AG08396 (cell line): ENCODE data around the gene TCHH.
"Not testable (repeated sequence)": the region's sequence is repeated elsewhere in the genome, so short reads cannot be mapped to it uniquely, and the experiment has no call there.

Experiments used
- DNase-seq: peaks from one replicate; pipeline ENCODE4 v3.0.0; 2012; ENCODE audit warnings: low spot score, mixed read lengths

The TCHH gene, protein sequence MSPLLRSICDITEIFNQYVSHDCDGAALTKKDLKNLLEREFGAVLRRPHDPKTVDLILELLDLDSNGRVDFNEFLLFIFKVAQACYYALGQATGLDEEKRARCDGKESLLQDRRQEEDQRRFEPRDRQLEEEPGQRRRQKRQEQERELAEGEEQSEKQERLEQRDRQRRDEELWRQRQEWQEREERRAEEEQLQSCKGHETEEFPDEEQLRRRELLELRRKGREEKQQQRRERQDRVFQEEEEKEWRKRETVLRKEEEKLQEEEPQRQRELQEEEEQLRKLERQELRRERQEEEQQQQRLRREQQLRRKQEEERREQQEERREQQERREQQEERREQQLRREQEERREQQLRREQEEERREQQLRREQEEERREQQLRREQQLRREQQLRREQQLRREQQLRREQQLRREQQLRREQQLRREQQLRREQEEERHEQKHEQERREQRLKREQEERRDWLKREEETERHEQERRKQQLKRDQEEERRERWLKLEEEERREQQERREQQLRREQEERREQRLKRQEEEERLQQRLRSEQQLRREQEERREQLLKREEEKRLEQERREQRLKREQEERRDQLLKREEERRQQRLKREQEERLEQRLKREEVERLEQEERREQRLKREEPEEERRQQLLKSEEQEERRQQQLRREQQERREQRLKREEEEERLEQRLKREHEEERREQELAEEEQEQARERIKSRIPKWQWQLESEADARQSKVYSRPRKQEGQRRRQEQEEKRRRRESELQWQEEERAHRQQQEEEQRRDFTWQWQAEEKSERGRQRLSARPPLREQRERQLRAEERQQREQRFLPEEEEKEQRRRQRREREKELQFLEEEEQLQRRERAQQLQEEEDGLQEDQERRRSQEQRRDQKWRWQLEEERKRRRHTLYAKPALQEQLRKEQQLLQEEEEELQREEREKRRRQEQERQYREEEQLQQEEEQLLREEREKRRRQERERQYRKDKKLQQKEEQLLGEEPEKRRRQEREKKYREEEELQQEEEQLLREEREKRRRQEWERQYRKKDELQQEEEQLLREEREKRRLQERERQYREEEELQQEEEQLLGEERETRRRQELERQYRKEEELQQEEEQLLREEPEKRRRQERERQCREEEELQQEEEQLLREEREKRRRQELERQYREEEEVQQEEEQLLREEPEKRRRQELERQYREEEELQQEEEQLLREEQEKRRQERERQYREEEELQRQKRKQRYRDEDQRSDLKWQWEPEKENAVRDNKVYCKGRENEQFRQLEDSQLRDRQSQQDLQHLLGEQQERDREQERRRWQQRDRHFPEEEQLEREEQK (N-terminal part only)

DNA sequence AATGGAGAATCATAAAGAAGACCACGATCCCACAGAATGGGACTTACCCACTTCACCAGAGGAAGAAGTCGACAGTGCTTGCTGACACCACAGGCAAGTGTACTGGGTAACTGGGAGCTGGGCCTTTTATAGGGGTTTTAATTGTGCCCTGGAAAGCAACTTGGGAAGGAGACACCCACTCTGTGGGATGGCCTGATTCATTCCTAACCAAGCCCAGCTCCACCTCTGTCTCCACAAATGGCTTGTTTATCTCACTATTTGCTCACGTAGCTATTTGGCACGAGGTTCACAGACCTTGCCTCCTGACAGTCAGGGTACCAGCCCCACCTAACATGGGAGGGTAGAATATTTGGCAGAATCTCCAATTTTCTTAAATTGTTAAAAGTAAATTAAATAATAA, at the start of gene TCHH:
Gene TCHH (minus strand): TSS at position 101 of the 400 bp plus-strand sequence. CDS start 1,364 bp downstream, outside the sequence.
- no peak for DNase-seq

DNA sequence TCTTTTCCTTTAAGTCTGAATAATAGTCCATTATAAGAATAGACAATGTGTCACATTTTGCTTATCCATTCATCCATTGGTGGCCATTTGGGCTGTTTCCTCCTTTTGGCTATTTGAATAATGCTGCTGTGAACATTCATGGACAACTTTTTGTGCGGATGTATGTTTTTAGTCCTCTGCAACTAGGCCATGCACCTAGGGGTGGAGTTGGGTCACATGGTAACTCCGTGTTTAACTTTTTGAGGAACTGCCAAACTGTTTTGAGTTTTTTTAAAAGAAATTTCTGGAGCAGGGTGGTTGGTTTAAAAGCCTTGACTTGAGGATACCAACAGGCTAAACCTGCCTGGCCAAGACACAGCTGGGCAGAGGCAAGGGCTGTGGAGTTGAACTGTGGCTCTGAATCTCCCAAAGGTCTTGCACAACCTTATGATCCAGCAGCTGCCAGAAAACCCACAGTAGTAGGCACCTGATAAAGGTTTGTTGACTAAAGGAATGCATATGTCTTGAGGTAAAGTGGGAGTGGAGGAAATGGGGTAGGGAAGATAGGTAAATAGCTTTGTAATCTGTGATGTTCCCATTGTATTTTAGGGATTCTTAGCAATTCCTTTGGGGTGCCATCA, 49.4 kb upstream of the TCHH start:
- DNase-seq: no peak

DNA sequence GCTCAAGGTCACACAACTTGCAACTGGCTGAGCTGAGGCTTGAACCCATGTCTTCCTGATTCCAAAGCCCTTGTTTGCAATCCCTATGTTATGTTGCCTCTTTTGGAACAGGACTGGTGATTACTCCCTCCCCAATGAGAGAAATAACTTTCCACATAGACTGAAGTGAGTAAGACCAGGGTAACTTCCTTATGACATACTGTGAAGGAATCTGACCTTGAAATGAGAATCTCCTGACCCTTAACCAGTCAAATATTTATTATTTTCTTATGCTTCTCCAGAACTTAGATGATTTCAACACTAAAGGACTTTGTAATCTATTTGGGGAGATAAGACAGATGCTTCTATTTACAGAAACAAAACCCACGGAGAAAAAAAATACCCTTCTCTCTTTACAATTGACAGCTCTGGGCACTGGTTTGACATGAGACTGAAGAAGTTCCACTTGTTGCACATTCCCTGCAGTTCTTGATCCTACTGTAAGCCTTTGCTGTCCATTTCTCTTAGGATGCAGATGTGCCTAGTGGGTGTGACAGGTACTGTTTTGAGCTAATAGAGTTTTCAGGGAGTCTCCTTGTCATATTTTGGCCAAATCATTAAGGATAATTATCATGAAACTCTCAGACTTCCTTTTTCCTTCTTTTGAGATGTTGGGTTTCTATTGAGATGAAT, 47.7 kb upstream of the TCHH start:
- peak; percentile 58 for DNase-seq

DNA sequence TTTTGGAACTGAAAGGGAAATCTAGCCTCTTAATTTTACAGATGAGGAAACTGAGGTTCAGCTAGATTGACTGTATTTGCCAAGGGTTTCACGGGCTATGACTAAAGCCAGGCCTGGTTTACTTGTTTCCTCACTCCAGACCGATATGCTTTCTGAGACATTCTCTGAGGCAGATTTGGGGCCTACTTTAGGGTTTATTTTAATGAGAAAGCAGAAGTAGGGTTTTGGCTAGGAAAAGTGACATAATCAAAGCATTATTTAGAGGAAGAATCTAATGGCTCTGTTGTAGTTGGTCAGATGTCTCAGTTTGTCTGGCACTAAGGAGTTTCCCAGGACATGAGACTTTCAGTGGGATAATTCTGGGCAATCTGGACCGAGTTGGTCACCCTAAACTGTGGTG, 45.3 kb upstream of the TCHH start:
- no peak for DNase-seq

DNA sequence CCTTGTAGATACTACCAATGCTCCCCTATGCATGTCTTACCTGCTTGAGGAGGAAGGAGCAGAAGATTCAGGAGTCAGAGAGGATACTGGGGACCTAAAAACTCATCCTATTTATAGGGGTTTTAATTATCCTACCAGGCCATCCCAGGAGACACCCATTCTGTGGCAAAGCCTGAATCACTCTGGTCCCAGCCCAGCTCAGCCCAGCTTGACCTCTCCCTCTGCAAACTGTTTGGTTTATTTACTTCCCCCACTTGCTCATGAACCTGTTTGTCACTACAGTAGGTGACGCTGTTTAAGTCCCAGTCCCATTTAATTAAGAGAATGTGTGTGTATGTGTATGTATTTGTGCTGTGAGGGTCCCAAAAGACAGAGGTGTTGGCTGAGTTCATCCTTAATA, 43.9 kb upstream of the TCHH start, which contains the start of gene RPTN:
Gene RPTN (minus strand): TSS at position 85 of the 400 bp plus-strand sequence. CDS start 1,339 bp downstream, outside the sequence.
- DNase-seq: no peak

DNA sequence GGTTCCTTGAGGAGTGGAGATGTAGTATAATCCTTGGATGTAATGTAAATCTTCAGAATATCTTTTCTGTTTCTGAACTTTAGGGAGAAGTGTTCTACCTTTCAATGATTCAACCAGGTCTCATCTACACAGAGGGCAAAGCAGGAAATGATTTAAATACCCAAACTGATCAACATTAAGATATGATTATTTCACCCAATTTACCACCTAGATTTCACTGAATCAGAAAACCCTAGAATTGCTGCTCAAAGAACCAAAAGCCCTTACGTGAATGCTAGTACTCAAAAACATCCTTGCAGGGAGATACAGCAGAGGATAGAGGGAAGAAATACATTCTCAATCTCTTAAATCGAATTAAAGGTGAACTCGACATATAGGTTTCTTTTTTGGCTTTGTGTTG, 38.8 kb upstream of the TCHH start:
- no peak for DNase-seq

DNA sequence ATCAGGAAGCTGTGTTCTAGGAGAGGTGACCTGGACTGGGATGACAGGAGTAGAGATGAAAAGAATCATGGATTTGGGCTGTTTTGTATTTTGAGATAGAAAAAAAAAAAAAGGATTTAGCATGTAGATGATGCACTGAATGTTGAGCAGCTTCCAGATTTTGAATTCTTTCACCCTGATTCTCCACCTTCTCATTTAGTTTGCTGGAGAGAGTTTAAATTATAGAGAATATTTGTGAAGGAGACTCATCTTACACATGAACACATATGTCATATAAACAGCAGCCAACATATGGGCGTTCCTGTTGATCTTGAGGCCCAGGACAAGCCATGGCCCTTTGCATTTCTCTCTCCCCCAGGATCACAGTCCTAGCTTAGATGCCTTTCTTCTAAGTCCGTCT, 36.4 kb upstream of the TCHH start:
- DNase-seq: no peak

DNA sequence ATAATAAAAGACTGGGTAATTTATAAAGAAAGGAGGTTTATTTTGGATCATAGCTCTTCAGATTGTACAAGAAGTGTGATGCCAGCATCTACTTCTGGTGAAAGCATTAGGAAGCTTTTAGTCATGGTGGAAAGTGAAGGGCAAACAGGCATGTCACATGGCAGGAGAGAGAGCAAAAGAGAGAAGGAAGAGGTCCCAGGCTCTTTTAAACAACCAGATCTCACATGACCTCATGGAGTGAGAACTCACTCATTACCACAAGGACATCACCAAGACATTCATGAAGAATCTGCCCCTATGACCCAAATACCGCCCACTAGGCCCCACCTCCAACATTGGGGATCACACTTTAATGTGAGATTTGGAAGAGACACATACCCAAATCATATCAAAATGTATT, 33.7 kb upstream of the TCHH start:
- DNase-seq: no peak

DNA sequence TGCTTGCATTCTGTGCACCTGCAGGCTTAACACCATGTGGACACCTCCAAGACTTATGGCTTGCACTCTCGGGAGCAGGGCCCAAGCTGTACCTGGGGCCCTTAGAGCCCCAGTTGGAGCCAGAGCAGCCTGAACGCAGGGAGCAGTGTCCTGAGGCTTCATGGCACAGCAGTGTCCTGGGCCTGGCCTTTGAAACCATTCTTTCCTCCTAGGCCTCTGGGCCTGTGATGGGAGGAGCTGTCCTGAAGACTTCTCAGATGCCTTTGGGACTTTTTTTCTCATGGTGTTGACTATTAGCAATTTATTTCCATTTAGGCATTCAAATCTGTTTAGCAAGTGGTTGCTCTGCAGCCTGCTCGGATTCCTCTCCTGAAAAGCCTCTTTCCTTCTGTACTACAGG, 32.8 kb upstream of the TCHH start:
- no peak for DNase-seq

DNA sequence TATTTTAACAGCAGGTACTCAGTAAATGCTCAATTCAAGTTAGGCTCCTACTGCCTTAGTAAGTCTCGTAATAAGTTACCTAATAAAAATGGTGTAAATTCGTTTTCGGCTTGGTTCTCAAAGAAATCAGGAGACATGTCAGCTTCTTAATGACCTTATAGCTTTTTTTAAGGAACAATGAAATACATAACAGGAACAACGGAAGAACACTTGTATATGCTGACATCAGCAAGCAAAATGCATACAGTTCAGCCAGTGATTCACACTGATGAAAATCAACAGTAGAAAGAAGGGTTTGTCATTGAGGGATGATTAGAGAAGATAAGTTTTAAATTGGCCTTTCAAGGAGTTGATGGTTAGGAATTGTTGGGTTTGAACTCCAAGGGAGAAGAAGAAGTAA, 30.5 kb upstream of the TCHH start:
- DNase-seq: no peak

DNA sequence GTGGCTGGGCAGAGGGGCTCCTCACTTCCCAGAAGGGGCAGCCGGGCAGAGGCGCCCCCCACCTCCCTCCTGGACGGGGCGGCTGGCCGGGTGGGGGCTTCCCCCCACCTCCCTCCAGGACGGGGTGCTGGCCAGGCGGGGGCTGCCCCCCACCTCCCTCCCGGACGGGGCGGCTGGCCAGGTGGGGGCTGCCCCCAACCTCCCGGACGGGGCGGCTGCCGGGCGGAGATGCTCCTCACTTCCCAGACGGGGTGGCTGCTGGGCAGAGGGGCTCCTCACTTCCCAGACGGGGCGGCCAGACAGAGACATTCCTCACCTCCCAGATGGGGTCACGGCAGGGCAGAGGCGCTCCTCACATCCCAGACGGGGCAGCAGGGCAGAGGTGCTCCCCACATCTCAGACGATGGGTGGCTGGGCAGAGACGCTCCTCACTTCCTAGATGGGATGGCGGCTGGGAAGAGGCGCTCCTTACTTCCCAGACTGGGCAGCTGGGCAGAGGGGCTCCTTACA, 29.5 kb upstream of the TCHH start:
- not testable (repeated sequence) for DNase-seq

DNA sequence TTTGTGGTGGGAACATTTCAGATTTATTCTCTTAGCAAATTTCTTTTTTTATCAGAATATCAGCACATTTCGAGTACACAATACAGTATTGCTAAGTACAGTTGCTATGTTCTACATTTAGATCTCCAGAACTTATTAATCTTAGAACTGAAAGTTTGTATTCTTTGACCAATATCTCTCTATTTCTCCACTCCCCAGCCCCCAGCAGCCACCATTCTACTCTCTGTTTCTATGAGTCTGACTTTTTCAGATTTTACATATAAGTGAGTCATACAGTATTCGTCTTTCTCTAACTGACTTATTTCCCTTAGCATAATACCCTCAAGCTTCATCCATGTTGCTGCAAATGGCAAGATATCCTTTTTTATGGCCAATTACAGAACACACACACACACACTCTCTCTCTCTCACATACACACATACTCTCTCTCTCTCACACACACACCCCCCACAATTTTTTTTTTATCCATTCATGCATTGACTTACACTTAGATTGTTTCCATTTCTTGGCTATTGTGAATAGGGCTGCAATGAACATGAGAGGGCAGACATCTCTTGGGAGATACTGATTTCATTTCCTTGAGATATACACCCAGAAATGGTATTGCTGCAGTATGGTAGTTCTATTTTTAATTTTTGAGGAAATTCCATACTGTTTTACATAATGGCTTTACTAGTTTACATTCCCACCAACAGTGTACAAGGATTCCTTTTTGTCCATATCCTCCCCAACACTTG, 28.1 kb upstream of the TCHH start:
- no peak for DNase-seq

DNA sequence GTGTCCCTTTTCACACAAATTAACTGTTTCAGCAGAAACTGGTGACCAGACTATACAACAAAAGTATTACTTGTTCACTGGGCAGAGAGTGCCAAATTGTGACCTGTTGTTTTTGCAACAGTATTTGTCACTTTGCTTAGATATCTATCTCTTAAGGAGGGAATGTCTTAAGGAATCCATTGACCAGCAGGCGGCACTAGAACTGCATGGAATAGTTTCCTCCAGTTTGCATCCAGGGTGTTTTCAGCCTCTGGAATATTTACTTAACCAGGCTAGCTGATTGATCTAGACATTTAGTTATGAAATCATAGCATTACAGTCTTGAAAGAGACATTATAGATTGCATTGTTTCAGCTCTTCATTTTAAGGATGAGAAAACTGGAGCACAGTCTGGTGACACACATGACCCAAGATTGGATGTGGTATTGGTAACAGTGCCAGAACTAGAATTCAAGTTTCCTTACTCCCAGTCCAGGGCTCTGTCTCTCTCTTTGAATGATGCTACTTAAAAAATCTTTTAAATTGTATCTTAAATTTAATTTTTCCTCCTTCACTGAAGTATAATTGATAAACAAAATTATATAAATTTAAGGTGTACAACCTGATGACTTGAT, 26.8 kb upstream of the TCHH start:
- peak; percentile 54 for DNase-seq

DNA sequence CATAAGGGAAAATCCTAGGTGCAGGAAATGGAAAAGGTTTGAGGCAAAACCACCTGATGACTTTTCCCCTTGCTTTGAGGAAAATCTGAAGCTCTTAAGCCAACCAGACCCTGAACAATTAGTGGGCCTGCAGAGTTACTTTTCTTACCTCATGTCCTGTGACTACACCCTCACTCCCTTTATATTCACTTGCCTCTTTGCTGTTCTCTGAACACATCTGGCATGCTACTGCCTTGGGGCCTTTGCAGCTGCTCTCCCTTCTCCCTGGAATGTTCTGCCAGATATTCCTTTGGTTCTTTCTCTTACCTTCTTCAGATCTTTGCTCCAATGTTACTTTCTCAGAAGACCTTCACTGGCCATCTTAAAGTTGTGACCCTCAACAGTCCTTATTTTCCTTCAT, 22.0 kb upstream of the TCHH start:
- DNase-seq: no peak

DNA sequence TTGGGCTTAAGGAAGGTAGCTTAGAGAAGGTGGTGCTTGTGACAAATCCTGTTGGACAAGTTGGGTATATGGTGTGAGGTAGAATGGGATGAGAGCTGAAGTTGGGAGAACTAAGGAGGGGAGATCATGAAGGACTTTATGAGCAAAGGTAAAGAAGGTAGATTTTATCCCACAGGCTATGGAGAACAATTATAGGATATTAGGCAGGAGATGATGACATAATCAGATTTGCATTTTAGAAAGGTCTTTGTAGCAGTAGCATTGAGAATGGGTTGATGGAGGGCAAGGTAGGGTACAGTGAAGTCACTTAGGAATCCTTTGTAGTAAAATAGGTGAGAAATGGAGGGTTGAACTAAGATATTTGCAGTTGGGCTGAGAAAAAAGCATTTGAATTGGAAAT, 14.9 kb upstream of the TCHH start:
- no peak for DNase-seq

DNA sequence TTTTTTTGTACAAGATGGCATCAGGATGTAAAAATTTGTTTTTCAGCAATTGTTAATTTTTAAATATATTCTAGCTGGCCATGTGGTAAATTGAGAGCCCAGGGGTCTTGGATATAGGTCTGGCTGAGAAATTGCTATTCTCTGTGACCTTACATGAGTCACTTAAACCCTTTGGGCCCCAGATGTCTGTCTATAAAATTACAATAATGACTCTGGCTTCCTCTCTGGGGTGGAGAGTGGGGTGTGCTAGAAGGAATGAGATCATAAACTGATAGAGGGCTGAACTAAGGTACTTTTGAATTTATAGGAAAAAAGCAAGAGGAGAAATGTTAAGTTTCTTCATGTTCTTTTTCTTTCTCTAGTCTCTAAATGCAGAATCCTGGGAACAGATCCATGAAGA, 12.4 kb upstream of the TCHH start:
- DNase-seq: no peak

DNA sequence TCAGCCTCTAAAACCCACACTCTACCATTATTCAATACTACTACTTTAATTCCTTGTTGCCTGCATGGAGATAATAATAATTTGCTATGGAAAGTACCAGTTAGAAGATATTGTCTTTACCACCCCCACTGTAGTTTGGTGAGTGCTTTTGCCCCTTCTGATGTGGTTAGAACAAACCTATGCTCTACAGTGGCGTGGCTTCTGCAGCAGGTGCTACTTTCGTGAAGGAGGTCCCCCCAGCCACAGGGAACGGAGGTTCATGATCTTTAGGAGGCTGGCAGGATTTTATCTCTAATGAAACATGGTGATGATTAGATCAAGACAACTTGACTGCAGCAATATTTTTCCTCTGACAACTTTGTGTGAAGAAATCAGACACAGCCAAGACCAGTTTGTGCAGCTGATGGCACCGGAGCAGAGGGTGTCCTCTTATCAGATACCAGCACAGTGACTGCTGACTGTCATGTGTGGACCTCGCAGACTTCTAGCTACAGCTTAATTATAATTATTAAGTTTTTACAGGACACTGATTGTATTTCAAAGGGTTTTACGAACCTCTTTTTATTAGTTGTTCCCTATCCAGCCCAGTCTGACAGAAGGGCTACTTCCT, 10.7 kb upstream of the TCHH start:
- no peak for DNase-seq

DNA sequence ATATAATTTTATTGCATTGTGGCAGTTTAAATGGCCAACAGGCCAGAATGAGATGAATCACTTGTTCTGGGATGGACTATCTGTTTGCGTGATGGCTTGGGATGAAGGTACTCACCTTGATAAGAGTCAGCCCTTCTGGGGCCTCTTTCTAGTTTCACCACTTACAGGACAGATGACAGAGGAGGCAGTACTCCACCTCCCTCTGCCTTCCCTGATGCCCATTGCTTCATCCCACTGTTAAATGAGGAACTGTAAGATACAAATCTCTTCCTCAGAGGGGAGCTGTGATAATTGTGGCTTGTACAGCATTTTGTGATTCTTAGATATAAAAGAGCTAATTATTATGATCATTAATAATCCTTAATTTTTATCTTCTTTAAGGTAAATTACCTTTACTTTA, 3.7 kb upstream of the TCHH start:
- no peak for DNase-seq

DNA sequence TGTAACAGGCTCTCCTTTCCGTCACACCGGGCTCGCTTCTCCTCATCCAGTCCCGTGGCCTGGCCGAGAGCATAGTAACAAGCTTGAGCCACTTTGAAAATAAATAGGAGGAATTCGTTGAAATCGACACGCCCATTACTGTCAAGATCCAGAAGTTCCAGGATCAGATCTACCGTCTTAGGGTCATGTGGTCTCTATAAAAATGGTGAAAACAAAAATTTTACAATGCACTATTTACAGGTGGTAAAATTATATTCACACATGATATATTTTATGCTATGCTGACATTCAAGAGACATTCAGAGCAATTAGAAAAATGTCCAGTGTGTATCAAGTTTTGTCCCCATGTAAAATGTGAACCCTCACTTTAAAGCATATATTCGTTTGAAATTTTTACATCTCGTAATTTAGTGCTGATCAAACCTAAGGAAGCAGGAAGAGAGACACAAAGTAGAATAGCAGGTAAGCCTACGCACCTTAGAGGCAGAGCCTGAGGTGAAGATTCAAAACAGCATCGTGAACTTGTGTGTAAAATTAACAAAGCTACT, 2.3 kb downstream of the TCHH start:
- no peak for DNase-seq
